NCI-H2029 (cell line): Measurements from ENCODE around the gene KCNE2.
A peak's percentile ranks its signal among the peaks of the same experiment; 100 is the strongest.

Source experiments
- DNase-seq: peaks from one replicate; lab custom pipeline; 2025; lab: John Stamatoyannopoulos, UW

Gene KCNE2, protein sequence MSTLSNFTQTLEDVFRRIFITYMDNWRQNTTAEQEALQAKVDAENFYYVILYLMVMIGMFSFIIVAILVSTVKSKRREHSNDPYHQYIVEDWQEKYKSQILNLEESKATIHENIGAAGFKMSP

DNA sequence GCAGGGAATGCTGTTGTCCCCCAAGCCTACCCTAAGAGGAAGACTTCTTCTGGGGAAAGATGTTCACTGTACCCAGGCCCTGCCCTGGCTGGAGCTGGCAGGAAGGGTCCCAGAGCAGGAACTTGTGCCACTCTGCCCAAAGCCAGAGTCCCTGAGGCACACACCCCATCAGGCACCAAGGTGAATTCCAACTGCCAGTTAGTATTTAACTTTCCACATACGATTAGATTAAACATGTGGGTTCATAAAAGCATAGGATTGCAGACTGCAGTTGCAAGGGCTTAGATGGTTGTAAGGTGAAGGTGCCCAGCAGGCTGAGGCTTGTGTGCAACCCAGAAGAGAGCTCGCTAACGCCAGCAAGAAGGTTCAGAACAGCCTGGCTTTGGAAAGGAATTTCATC lies at the start of gene KCNE2:
Gene KCNE2, plus strand, starts transcription at position 274 of the 400 bp plus-strand sequence. CDS start 6,473 bp downstream, outside the sequence.
- DNase-seq, result no peak

DNA sequence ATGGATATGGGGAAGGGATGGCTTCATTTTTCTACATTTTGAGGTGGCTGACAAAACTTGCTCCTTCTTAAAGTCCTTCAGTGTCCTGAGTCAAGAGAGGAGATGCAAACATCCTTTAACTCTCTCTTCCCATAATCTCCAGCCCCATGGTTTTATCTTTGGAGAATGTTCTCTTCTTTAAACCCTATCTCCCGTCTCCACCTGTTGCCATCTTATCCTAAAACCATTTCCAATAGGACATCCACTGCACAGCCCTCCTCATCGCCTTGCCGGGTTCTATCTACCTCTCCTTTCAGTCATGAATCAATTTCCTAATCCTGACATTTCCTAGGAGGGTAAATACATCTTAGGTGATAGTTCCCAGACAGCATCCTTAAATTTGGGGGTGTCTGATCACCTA lies 44.2 kb upstream of the KCNE2 start:
- no peak for DNase-seq

DNA sequence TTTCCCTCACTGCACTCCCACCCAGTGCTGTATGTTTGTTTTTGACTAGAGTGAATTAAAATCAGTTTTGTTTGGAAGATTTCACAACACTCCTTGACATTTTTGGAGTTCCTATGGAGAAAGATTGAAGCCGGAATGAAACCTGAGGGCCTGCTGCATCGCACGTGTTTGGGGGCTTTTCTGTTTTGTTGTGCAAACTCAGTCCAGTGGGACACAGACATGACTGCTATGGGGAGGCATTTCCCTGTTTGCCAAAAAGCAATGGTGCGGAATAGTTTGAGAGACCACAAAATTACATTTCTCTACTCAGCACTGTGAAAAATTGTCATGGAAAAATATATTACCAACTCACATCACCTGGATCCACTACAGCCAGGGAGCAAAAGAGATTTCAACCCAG lies 43.8 kb upstream of the KCNE2 start:
- no peak for DNase-seq

DNA sequence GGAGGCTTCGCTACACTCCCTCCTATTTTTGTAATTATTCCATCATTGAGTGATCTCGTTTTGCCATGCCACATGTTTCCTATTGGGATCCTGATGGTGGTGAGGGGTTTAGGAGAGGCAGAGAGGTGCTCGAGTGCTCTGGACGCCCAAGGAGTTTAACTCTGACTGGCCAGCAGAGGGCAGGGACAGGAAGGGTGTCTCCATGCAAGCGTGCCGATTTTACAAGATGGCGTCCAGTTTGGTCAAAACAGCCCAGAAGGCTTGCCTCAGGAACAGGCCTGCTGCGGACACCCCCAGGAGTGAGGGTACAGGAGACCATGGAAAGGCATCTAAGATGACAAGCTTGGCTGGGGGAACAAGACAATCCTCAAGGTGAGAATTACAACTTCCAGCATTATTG lies 33.8 kb upstream of the KCNE2 start:
- no peak for DNase-seq

DNA sequence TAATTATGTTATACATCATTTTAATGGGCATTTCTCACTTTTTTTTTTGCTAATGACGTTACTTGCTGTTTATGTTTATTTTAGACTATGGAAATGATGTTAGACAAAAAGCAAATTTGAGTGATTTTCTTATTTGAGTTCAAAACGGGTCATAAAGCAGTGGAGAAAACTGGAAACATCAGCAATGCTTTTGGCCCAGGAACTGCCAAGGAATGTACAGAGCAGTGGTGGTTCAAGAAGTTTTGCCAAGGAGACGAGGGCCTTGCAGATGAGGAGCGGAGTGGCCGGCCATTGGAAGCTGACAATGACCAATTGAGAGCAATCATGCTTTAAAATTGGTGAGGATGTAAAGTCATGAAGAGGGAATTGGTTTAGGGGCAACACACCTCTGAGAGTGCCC lies 32.1 kb upstream of the KCNE2 start:
- DNase-seq, result no peak

DNA sequence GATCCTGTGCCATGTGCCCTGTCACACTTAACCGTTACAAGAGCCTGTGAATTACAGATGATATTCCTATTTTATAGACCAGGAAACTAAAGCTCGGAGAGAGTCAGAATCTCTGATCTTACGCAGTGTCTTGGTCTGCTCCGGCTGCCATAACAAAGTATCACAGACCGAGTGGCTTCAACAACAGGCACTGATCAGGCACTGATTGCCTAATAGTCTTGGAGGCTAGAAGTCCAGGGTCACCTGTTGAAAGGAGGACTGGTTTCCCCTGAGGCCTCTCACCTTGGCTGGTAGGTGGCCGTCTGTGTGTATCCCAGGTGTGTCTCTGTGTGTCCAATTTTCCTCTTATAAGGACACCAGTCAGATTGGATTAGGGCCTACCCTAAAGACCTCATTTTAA lies 31.5 kb upstream of the KCNE2 start:
- DNase-seq, result no peak

DNA sequence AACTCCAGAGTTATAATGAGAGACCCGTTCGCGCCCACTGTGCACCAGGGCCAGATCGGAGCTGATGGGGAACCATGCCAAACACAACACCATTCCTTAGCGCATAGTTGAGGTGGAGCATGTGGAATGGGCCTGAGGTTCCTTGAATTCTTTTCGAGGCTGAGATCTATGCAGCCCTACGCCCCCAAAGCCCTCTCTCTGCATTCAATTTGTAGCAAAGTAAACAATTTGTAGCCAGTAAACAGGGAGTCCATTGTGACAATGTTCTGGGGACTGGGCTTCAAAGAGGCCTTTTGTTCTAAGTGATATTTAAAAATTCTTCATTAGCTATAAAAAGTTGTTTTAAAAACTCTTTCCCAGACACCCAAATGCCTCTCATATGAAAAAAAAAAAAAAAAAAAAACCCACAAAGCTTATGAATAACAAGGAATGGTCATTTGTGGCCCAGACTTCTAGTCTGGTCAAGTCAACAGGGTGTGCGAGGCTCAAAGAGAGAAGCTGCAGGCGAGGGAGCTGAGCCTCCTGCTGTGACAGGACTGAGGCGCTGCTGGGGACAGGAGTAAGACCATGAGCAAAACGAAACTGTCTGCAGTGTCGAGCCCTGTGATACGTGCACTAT lies 30.6 kb upstream of the KCNE2 start:
- DNase-seq, result no peak

DNA sequence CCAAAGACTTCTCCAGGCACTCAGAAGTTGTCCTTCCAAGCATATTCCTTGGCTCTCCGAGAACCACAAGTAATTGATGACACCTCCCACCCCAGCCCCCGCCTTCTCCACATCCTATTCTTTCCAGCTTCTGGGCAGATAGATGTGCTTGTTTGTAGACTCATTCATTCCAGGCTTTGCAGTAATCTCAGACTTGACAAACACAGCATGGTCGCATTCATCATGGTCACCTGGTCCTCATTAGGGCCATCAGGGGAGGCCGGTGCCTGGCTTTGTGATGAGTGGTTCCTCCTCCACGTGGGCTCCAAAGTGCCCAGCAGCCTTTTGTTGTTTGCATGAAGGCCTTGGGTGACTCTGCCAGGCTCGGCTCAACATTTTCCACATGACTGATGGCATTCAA lies 28.5 kb upstream of the KCNE2 start:
- no peak for DNase-seq

DNA sequence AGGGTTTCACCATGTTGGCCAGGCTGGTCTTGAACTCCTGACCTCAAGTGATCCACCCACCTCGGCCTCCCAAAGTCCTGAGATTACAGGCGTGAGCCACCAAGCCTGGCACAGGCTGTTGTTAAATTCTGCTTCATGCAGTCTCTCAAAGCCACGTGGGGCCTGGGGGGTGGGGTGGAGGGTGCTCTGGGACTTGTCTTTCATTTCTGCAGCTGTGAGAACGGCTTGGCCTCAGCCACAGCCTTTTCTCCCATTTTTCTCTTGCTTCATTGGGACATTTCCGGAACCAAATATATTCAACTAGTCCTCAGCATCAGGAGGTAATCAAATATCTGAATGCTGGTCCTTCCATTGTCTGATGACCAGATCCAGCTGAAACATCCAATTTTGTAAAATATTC lies 27.6 kb upstream of the KCNE2 start:
- DNase-seq, result no peak

DNA sequence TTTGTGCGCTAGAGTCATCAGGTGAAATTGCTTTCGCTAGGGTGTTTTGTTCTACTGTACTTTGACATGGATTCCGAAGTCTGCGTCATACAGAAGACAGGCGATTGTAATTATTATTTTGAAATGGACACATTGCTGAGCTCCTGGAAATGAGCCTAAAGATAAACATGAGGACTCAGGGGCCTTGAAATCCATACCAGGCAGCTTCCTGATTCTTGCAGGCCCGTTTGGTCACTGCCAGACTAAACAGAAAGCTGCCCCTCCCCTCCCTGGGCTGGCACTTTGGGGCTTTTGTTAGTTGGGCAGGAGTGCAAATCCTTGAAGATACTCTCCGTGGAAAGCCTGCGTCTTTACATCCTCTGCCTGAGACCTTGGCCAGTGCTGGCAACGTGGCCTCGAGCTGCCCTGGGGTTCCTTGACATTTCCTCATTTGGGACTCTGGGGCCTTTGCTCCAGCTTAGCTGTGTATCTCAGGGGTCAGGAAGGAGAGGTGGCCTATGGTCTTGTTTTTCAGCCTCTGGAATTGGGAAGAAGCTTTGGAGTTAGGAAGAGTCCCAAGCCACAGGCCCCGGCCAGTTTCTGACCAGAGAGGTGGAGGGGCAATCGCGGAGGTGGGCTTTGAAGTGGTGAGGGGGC lies 26.9 kb upstream of the KCNE2 start:
- DNase-seq, result peak; percentile 21

DNA sequence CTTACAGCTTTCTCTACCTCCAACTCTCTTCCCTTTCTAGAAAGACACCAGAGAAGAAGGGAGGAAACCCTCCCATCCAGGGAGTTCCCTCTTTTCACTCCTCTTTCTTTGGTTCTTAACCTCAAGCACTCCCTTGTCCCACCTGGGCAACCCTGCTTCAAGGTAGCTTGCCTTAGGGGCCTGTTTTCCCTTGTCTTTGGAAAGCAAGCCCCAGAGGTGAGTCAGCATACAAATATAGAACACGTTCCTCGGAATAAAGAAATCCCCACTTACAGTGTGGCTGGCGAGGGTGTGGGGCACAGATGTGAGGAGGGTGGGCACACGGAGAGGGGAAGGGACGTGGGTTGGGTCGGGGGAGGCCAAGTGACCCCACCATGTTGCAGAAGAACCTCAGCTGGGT lies 26.1 kb upstream of the KCNE2 start:
- DNase-seq, result no peak

DNA sequence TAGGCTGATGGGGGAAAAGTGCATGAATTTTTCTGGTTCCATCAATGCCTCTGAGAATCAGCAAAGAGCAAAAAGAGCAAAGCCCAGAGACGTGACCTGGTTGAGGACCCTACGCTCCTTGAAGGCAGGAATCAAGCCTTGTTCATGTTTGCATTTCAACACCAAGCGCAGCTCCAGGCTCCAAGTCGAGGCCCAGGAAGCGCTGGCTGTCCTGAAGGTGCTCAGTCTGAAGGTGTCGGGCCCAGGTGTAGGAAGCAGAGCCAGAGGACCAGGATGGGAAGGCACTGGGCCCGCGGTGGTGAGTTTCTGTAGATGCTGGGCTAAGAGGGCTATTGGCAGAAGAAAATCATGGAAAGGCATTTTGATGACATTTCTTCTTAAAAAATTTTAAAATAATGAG lies 25.6 kb upstream of the KCNE2 start:
- DNase-seq, result no peak

DNA sequence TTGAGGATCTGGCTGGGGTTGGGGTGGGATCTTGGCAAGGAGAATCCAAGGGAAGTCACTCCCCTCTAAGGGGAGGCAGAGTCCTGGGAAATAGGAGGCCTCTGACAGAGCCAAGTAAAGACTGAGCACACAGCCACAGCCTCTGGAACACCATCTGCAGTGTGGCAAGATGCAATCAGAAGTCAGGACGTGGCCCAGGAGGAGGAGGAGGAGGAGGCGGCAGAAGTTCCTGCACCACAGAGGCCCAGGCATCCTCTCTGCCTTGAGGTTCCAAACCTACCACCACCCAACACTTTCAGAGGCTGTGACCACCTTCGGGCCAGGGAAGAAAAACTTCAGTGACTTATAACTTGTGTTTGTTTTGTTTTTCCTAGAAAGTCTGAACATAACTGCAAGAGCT lies 23.7 kb upstream of the KCNE2 start:
- DNase-seq, result no peak

DNA sequence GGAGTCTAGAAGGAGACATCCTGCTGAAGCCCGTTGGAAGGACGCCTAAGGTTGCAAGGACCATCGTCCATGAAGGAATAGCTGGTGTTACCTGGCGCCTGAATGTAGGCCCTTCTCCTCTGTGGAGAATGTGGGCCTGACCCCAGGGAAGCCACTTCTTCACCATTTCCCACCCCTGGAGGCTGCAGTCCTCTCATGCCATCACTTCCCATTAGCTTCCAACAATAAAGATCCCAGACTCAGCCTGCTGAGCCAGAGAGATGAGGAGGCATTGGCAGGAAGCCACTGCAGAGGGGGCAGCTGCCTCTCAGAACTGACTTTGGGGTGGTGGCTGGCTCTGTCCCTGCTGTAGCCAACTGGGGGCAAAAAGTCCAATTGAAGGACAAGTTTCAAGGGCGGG lies 21.3 kb upstream of the KCNE2 start:
- DNase-seq, result no peak

DNA sequence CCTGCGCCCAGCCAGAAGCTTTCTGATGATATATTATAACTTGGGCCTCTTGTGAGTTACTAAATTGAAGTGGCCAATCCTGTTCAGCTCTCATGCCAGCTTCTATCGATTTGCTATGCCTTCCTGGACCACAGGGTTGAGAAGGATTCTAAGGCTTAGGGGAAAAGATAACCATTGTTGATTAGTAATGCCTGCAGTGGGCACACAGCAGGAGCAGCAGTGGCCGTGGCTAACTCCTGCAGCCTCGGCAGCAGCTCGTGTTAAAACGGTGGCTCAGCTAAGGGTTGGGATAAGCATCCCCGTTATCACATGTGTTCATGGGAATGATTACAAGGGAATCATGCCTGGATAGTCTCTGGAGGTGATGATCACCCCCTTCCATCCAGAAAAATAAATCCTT lies 20.5 kb upstream of the KCNE2 start:
- no peak for DNase-seq

DNA sequence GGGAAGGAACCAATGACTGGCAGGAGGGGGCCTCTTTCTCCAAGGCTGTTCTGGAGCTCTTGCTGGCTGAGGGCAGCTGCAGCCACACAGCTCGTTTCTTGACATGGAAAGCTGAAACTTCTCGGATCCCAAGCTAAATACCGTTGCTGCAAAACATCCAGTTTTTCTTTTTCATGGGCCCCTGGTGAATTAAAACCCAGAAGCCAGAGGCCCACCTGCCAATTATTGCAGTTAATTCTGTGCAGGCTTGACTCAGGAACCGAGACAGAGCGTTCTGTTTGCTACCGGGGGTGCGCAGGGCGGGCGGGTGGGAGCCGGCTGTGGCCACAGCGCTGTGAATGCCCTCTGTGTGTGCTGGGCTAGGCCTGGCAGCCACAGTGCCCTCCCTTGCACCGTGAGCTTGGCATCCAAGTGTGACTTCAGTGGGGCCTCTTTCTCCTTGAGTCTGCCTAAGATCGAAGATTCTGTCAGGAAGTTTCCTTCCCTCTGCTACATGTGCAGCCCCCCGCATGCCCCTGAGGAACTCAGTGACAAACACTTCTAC lies 19.9 kb upstream of the KCNE2 start:
- DNase-seq, result no peak

DNA sequence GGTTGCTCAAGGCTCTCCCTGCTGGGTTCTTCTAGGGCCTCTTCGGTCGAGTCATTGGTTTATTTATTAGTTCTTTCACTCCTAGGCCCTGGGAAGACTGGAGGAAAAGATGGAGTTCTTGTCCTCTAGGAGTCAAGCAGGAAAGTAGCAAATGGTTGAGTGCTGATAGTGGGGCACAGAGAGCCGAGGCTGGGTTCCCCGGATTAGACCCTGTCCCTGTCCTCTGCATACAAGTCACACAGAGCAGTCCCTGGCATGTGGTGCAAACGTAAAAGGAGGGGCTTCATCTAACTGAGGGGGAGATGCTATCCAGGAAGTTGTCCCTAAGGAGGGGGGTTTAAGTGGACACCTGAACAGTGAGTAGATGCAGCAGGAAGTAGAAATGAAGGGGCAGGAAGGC lies 19.2 kb upstream of the KCNE2 start:
- DNase-seq, result no peak

DNA sequence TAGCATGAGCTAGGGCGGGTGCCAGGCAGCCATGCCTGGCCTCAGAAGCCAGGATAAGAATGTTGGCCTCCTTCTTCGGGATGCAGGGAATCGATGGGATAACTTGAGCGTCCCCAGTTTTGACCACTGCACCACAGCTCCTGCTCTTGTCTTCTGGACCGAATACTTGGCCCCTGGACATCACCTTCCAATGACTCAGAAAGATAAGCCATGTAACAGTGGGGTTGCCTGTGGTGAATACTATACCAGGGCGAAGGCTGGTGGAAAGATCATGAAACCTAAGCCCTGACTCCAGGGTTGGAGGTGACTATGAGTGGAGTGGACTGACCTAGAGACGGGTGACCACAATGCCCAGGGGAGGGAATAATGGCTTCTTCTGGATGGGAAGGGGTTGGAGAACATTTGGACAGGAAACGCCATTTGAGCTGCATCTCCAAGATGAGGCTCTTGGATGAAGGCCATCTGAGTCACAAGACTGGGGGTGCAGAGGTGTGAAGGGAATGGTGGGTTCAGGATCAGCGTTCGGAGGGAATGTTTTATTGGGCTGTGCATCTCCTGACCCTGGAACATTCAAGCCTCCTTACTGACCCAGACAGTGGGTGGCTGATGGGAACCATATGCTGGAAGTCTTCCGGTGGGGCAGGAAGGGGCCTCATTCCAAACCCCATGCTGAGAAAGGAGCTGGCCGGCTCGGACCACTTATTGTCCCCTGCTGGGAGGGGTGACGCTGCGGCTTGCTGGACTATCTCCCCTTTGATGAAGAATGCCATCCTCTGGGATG lies 18.5 kb upstream of the KCNE2 start:
- no peak for DNase-seq

DNA sequence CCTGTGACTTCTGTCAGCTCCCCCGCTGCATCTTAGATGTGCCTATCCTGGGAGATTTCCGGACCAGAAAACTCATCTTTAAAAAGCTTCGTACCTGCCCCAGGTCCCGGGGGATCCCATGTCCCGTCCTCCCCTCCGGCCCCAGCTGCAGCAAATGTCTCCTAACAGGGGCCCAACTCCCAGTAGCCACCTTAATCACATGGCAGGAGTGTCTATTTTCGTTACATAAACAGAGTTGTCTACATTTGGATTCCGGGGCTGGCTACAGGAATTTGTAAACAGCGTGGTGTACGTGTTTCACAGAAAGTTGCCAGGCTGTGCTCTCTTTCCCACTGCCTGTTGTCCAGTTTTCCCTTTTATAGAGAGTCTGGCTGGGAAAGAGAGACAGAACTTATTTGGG lies 17.9 kb upstream of the KCNE2 start:
- DNase-seq, result no peak

DNA sequence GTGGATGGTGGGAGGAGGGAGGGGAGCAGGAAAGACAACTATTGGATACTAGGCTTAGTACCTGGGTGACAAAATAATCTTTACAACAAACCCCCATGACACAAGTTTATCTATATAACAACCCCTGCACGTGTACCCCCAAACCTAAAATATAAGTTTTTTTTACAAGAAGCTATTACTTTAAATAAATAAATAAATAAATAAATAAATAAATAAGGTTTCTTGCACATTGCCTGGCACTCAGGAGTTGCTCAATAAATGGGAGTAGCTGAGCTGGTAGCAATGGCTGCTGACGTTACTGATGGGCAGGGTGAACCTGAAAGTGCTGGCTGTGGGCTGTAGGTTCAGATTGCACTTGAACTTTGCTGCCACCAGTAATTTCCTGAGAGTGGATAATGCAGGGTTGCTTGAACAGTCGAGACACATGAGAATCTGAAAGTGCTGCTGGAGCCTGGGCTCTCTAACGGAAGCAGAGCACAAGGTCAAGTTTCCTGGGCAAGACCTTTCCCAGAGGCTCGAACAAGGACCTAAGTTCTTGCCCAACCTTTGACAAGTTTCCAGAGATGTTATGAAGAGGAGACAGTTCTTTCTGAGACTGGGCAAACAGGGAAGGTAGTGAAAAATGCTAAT lies 14.8 kb upstream of the KCNE2 start:
- no peak for DNase-seq

DNA sequence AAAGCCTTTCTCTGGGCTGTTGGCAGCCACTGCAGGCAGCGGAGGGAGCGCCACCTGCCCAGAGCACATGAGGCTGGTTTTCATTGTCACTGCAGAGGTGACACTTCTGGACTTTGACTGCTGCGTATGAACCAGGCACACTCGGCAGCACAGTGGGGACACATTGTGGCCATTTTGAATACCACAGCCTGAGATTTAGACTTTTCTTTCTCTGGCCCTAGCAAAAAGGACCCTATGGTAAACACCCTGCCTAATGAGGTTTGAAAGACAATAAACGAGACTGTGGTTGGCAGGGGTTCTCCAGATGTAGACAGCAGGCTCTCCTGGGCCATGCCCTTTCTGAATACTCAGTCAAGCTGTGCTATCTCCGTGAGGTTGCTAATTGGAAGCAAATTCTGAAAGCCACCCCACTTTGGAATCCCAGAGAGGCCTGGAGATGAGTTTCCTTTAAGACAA lies 12.0 kb upstream of the KCNE2 start:
- peak; percentile 57 for DNase-seq

DNA sequence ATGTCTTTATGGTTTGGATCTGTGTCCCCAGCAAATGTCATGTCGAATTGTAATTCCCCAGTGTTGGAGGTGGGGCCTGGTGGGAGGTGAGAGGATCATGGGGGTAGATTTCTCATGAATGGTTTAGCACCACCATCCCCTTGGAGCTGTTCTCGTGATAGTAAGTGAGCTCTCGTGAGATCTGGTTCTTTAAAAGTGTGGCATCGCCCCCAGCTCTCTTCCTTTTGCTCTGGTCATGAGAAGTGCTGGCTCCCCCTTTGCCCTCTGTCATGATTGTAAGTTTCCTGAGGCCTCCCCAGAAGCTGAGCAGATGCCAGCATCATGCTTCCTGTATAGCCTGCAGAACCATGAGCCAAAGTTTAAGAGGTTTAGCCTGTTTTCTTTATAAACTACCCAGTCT lies 11.2 kb upstream of the KCNE2 start:
- DNase-seq, result no peak
